Activated CD4-positive, CD25-positive, alpha-beta regulatory T cell treated with anti-CD3 and anti-CD28 coated beads, Interleukin-2, amount 50 U/mL, for 16 hours (primary cell): ENCODE measurements around the gene MFAP4.

Experiments used
- DNase-seq: peaks from one replicate; pipeline ENCODE4 v3.0.0-alpha.2; 2020; ENCODE audit warnings: low read depth, low spot score

The MFAP4 gene, protein sequence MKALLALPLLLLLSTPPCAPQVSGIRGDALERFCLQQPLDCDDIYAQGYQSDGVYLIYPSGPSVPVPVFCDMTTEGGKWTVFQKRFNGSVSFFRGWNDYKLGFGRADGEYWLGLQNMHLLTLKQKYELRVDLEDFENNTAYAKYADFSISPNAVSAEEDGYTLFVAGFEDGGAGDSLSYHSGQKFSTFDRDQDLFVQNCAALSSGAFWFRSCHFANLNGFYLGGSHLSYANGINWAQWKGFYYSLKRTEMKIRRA

DNA sequence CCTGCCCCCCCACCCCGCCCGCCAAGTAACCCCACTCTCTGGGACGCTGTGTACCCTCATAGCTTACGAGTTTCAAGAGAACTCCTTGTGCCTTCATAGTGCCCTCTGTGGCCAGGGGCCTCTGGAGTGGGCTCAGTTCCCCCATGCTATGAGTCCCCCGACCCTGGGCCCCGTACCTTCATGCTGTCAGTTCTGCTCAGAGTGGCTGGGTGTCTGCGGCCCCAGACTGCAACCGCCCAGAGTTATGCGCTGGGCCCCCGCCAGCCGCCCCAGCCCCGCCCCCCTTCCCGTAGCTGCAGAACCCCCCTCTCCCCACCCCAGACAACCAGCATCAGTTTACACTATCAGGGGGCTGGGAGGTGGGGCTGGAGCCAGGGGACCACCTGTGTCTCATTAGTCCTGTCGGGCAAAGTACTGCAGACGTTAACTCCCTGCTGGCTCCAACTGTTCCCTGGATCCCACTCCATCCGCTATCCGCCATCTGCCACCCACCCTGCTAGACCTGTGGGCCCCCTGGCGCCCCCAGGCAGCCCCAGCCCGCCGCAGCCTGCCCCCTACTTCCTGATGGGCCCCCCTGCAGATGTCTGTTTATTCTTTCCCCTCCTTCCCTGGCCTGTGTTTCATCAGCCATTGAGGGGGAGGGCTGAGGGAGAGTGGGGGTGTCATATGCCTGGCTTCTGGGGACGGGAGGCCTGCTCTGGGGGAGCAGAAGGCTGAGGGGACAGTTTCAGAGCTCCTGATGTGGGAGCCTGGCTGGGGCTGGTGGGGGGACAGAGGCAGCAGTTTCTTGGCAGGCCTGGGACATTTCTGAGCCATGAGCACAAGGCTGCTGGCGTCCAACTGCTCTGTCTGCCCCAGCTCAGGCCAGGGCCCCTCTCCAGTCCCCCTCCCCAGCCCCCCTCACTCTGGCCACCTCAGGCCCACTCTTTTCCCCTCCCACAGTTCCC, at the start of gene MFAP4:
TSS of gene MFAP4 (minus strand) at position 217 of the 947 bp plus-strand sequence. CDS start at position 182, 35 bp downstream.
- DNase-seq, result no peak

DNA sequence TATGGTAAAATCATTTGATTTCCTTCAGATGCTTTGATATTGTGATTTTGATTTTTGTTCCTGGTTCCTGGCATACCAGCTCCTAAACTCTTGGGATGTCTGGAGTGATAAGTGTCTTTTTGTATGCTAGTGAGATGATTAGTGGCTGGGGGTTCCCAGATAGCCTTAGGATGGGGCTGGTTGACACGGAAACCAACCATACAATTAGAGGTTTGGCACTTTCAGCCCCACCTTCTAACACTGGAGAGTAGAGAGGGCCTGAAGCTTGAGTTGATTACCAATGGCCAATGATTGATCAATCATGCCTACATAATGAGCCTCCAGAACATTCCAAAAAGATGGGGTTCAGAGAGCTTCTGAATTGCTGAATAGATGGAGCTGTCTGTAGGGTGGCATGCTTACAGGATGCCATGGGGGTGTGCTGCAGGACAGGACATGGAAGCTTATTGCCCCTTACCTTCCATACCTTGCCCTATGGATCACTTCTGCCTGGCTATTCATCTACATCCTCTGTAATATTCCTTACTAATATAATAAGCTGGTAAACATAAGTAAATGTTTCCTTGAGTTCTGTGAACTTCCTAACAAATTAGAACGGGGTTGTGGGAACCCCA, 46.8 kb upstream of the MFAP4 start:
- DNase-seq, result no peak

GRCh38 chr17:19433255-19433654, 46.3 kb upstream of the MFAP4 start:
- no peak for DNase-seq

GRCh38 chr17:19431691-19432090, 44.7 kb upstream of the MFAP4 start:
- DNase-seq, result no peak

- no peak for DNase-seq
Observed at GRCh38 chr17:19426631-19427030, 39.6 kb upstream of the MFAP4 start.

GRCh38 chr17:19424934-19425868, 38.2 kb upstream of the MFAP4 start:
- no peak for DNase-seq

GRCh38 chr17:19421926-19422325, 34.9 kb upstream of the MFAP4 start:
- DNase-seq, result no peak

DNA sequence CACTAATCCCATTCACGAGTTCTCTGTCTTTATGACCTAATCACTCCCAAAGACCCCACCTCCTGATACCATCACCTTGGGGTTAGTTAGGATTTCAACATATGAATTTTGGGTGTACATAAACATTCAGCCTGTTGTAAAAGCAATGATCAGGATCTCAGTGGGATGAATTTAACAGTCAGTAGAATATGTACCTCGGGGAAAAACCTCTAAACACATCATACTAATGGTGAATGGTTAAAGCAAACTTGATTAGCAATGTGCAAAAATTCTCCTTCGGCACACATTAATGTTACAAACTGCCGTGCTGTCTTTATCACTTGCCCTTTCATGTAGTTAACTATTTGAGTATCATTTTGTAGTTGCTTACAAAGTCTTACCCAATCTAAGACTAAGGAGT, 34.2 kb upstream of the MFAP4 start:
- no peak for DNase-seq

- no peak for DNase-seq
Observed at GRCh38 chr17:19418251-19418992, 31.4 kb upstream of the MFAP4 start.

DNA sequence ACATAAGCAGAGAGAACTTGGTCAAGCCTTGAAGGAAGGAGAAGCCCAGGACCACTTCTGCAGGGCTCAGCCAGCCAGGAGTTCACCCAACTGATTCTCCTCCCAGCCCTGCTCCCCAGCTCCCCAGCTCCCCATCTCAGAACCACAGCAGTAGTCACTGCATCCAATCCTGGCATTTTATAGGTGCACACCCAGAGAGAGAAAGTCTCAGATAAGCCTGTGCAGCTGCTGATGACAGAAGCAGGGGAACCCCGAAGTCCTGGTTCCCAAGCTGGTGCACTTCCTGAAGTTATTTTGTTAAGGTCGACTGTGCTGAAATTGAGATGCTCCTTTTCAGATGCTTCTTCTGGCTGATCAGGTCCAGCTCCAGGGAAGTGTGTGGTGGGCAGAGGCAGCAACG, 30.6 kb upstream of the MFAP4 start:
- no peak for DNase-seq

DNA sequence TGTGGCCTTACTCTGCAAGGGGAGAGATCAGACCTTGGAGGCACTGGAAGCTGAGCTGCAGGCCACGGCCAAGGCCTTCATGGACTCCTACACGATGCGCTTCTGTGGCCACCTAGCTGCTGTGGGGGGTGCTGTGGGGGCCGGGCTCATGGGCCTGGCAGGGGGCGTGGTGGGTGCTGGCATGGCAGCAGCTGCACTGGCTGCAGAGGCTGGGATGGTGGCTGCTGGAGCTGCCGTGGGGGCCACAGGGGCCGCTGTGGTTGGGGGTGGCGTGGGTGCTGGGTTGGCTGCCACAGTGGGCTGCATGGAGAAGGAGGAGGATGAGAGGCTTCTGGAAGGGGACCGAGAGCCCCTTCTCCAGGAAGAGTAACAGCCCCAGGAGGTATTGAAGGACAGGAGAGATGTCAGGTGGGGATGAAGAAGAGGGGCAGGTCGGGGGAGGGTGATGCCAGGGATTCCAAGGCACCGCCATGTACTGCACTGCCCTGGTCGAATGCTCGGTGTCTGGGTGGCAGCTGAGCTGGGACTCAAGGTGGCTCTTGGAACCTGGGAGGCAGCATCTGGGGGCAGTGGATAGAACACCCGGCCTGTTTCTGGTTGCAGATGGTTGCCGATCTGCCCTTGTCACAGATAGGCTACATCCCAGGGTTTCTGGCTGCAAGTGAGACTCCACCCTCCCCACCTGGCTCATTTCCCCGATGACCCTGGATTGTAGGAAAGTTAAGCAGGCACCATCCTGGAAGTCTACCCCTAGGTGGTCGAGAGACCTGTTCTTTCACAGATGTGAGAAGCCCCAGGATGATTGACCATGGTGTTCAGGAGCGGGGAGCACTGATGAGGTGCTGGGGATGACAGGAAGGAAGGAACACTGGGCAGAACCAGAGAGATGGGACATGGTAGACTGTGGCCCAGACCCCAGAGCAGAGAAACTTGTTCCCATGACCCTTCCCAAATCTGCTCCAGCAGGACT, 29.1 kb upstream of the MFAP4 start:
- no peak for DNase-seq

DNA sequence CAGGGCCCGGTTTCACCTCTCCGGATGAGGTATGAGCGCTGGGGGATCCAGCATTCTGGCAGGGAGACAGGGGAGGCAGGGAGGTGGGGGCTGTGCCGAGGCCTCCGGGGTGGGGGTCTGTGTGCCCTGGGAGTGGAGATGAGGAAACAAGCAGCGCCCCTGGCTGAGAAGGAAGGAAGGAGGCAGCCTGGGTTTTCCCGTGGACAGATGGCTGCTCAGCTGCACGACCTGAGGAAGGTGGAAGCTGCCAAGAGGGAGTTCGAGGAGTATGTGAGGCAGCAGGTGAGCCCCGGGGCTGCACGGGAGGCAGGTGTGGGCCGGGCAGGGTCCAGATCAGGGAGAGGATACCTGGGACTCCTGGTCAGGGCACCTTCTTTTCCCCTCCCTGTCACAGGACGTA, 28.3 kb upstream of the MFAP4 start:
- no peak for DNase-seq

DNA sequence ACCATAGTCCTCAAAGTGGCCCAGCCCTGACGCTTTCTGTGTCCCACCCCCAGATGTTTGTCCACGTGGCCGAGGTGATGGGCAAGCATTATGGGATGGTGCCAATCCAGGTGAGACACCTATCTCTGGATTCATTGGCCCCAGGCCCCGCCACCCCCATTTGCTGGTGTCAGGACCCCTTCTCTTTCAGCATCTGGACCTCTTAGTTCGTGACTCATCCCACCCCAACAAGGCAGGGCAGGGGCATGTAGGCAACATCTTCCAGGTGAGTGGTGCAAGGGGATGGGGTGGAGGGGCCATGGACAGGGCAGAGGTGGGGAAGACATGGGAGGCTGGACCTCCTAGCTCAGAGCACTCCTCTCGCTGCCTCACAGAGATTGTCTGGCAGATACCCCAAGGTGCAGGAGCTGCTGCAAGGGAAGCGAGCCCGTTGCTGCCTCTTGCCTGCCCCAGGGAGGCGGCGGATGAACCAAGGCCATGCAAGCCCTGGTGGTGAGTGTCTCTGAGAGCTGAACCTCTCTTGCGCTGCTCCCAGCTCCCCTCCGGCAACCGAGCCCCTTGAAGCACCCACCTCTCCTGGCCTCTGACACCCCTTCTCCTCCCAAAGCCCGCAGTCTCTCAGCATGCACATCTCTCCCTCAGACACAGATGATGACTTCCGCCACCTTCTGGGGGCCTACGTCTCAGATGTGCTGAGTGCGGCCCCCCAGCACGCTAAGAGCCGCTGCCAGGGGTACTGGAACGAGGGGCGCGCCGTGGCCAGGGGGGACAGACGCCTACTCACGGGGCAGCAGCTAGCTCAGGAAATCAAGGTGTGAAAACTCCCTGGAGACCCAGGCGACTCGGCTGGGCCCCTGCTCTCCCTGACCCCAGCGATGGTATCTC, 27.6 kb upstream of the MFAP4 start:
- DNase-seq, result no peak

DNA sequence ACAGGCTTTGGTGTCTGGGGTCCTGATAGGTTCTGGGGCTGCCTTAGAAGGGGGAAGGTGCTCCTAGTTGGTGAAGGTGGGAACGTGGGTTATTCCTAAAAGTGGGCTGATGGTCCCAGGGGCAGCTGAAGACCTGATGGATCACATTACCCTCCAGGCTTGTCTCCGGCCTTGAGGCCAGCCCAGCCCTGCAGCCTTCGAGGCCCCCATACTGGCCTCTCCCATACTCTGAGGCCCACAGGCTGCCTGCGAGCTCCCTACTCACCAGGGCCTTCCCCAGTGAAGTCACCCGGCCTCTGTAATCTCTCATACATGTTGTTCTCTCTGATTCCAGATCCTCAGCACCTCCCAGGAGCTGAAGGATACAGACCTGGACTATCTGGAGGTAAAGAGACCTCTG, 26.8 kb upstream of the MFAP4 start:
- DNase-seq, result no peak

DNA sequence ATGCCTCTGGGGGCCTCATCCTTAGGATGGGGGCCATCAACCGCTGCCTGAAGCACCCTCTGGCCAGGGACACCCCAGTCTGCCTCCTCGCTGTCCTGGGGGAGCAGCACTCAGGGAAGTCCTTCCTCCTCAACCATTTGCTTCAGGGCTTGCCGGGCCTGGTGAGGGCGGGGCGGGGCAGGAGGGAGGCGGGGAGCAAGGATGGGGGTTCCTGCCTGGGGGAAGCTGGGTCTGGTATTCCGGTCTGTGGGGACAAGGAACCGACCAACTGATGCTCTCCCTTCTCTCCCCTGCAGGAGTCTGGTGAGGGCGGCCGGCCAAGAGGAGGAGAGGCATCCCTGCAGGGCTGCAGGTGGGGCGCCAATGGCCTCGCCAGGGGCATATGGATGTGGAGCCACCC, 26.0 kb upstream of the MFAP4 start:
- no peak for DNase-seq

GRCh38 chr17:19412510-19412909, 25.5 kb upstream of the MFAP4 start:
- DNase-seq, result no peak

GRCh38 chr17:19411631-19412030, 24.6 kb upstream of the MFAP4 start:
- DNase-seq, result no peak

DNA sequence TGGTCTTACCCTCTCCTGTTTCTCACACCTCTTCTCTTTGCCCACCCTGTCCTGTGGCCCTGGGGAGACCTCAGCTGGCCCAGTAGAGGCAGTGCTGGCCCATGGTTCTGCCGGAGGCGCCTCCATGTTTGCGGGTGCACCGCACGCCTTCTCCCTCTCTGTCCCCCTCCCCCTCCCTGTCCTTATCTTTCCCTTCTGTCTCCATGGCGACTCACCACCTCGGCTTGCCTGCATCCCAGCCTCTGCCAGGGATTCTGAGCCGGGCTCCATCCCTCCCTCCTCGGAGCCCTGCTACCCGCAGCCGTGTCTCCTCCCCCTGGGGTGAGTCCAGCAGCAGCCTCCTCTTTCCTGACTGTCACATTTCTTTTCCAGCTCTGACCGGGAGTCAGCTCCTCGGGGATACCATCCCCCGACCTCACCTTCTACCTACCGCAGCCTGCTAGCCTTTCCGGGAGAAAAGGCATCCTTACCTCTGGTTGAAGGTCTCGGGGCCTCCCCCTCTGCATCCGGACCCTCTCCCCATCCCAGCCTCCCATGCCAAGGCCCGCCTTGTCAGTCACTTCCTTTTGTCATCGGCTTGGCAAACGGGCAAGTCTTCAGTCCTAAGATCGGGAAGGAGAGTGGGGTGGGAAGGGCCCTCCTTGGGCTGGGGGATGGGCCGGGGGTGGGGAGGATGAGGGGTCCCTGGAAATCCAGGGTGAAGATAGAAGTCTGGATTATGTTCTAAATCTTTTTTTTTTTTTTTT, 24.1 kb upstream of the MFAP4 start, which contains the start of gene RNF112:
TSS of gene RNF112 (plus strand) at position 358 of the 746 bp plus-strand sequence. CDS start at position 535, 177 bp downstream.
- DNase-seq, result no peak
